GM21367 (cell line): ENCODE data around the gene ADRB2.

Experiments
- ATAC-seq: cut with Tn5 transposase; IDR thresholded peaks from one replicate; pipeline ENCODE4 v1.9.1; 2021; ENCODE audit not compliant: unreplicated experiment

ADRB2 gene

DNA sequence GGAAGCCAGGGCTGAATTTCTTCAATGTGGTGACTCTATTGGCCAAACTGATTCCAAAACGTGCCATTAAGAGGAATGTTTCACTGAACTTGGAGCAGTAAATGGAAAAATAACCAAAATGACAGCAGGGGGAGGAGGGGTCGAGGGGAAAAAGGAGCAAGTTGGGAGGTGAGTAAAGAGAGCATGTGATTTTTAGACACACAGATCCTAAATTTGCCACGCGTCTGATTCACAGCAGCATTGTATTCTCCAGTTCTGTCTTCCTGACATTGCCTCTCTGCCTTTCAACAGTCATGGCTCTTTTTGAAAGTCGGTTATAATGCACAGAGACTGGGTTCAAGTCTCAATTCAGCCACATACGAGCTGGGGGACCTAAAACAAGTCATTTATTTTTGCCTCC, 22.0 kb upstream of the ADRB2 start:
- no peak for ATAC-seq

DNA sequence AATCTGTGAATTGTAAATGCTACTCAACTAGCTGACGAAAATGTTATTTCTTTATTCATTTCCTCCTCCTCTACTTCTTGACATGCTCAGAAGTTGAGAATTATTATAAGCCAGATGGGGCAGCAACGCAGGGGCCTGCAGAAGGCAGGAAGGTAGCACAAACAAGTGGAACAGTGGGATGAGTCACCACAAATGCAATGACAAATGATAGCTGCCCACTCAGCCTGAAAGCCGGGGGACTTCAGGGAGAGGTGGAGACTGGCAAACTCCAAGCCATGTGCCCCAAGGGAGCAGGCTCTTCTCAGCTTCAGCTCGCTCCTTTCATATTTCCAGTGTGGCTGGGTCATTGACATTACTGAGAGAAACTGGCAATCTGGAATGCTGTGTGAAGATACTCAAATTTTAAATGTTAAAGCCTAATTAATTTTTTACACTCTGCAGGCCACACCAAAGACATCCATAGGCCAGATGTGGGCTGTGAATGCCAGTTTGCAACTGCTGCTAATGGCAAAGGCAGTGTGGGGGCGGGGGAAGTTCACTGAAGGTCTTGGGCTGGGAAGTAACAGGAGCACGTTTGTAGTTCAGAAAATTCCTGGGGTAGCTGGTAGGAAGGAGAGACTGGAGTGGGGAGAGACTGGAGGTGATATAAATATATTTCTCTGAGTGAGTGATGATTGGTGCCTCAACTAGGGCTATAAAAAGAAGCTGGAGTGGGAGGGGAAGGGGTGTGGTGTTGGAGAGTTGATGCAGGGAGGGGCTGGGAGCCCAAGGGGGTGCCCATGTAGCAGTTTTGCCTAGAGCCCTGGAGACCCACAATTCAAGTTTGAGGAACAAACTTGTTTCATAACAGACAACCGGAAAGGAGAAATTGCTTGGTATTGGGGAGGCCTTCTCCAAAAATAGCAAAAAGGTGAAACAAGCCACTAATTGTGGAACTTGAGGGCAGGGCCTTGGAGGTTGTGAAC, 20.8 kb upstream of the ADRB2 start:
- ATAC-seq = peak; percentile 44

DNA sequence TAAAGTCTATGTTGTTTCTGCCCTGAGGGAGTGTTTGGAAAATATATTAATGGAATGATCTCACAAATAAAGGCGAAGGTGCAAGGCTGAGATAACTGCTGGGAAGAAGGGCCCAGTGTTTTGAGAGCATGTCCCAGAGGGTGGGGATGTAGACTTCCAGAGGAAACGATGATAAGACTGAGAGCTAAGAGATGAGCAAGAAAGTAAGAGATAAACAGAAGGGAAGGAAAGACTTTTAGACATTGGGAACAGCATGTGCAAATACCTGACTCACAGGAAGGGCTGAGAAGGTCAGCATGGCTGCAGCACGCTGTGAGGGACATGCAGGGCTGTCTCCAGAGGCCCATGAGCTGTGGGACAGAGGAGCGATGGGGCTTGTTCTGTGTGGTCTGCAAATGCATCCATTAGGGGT, 19.9 kb upstream of the ADRB2 start:
- no peak for ATAC-seq

DNA sequence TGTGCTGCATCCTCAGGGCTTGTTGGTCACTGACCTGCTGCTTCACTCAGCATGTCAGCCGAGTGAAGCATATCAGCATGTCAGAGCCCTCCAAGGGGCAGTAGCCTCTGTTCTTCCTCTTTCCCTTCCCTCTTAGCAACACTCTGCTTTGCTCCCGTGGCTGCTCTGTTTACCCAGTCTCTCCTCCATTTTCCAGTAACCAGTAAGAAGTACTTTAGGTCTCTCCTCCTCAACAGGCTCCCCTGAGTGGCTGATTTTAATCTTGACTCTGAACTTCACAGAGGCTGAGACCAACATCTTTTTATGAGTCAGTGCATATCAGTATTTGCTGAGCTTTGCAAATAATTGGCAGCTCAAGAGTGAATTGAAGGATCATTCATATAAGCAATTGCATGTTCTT, 18.6 kb upstream of the ADRB2 start:
- ATAC-seq = no peak

DNA sequence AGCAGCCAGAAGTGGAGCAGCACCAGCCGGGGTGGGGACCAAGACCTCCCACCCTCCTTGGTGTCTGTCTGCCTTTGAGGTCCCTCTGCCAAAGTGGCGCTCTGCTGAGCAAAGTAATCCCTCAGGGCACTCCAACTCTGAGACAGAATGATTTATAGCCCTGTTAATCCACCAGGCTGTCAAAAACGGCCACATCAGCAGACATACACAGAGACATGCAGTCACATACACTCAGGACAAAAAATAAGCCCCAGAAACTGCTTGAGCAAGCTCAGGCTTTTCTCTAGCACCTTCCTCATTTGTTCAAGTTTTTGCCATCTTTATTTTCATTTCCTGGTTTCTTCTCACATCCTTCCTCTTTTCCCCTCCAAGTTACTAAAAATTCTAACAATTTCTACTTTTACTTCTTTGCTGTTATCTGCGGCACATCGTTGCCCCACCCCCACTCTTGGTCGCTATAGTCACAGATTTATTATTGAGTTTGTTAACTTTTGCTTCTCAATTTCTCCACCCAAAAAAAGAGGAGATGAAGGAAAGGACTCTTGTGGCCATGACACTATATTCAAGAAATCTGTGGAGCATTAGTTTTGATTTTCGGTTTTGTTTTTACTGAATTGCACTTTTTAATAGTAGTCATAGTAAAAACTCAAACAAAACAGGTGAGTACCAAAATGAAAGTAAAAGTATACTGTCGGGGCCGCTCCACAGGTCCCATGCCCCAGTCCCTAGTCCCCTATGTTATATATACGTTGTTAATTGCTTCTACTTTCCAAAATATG, 17.4 kb upstream of the ADRB2 start:
- peak; percentile 48 for ATAC-seq

DNA sequence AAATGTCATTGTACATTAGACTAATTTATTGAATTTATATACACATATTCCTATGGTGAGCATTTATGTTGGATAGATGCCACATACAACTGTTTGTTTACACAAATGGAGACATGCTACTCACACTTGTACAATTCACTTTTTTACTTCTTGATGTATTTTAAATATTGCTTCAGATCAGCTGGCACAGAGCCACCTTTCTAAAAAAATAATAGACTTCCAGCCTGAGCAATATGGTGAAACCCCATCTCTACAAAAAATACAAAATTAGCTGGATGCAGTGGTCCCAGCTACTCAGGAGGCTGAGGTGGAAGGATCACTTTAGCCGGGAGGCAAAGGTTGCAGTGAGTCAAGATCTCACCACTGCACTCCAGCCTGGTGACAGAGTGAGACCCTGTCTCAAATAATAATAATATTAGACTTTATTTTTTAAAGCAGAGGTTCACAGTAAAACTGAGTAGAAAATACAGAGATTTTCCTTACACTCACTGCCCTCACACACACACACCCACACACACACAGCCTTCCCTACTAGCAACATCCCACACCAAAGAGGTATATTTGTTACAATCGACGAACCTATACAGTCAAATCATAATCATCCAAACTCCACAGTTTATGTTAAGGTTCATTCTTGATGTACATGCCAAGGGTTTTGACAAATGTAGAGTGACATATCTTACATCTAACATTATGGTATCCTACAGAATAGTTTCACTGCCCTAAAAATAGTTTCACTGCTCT, 16.5 kb upstream of the ADRB2 start:
- ATAC-seq = no peak

DNA sequence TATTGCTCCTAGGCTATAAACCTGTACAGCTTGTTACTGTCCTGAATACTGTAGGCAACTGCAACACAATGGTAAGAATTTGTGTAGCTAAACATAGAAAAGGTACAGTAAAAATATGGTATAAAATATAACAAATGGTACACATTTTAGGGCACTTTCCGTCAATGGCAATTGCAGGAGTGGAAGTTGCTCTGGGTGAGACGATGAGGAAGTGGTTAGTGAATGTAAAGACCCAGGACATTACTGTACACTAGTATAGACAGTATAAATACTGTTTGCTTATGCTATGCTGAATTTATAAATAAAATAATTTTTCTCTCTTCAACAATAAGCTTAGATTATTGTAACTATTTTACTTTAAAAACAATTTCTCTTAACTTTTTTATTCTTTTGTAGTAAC, 15.6 kb upstream of the ADRB2 start:
- no peak for ATAC-seq

DNA sequence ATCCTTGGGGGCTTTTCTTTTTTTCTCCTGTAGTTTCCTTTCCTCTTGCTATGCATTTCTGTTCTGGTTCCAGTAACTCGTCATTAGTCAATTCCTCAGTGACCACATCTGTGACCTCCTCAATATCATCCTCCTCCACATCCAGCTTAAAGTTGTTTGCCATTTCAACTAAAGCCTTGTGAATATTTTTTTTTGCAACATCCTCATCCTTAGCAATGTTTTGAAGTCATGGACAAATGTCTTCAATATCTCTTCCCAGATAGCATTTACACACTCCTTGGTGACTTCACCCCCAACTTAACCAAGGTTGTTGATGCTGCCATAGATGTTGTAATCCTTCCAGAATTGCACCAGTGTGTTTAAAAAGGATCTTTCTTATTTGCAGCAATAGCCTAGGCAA, 14.7 kb upstream of the ADRB2 start:
- ATAC-seq = no peak

DNA sequence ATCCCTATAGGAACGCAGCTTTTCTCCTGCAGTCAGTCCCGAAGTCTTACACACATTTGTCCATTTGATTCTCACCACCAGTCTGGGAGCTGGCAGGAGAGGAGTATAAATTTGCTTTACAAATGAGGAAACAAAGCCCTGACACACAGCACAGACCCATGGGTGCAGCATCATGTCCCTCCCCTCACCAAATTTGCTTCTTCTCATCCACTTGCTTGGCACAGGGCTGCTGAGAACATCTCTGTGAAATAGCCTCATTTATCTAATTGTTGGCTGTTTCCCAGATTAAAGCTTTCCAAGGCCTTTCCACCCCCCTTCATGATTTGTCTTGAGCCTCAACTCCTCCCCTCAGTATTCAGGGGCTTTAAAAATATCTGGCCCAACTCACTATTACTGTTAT, 11.3 kb upstream of the ADRB2 start:
- no peak for ATAC-seq

DNA sequence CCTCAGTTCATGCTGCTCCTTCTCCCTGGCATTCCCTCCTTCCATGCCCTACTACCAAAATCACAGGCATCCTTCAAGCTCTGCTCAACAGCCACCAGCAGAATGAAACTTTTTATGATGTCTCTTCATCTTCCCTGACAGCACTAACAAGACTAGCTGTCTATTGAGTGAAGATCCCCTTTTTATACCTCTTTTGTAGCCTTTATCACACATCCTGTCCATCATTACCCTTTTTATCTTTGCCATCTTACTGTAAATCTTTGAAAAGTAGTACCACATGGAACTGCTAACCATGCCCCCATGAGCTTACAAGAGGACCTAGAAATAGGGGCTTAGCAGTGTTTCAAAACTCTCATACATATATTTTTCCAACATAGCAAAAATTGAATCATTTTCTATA, 10.8 kb upstream of the ADRB2 start:
- no peak for ATAC-seq

DNA sequence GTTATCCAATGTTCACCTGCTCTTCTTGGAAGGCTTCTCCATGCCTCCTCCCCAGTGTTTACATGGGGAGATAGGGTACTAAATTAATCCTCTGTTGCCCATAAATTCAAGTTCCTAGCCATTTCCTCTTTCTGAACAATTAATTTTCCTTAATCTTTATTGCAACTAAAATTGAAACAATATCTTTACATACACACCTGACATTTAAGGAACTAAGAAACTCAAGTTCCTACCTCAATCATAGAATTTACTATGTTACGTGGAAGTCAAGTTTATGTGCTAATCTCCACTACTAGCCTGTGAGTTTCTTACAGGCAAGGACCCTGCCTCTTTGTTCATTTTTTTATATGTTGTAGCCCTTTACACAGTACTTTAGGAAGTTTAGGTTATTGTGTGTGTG, 10.1 kb upstream of the ADRB2 start:
- no peak for ATAC-seq

DNA sequence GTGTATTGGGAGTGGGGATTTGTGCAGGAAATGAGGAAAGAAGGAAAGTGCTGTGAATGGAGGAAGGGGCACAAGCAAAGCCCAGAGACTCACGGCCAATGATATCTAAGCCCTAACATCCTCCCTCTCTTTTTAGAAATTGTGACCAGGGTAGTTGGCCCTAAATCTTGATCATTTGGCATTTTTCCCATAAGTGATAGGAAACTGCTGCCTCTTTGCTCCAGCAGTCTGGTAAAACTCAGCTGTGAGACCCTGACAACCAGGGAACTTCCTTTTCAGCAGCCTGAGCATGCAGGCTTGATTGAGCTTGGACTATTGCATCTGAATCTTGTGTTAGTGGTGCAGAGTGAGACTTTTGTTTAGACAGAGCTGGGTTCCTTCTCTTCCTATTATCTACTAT, 9.6 kb upstream of the ADRB2 start:
- no peak for ATAC-seq

DNA sequence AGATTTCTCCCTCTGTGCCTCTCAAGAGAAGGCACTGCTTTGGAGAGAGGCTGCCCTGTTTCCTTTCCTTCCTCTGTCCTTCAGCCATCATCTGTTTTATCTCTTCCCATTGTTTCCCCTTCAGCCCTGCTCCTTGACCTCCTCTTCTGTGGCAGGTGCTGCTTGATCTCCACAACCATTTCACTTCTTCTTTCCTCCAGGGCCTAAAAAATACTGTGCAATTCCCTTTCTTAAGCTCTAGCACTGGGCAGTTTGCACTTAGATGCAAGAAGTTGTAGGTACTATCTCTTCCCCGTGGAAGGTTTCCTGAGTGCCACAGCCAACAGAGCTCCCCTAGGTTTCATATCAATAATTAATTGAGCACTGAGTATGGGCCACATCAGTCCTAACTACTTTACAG, 8.8 kb upstream of the ADRB2 start:
- no peak for ATAC-seq

DNA sequence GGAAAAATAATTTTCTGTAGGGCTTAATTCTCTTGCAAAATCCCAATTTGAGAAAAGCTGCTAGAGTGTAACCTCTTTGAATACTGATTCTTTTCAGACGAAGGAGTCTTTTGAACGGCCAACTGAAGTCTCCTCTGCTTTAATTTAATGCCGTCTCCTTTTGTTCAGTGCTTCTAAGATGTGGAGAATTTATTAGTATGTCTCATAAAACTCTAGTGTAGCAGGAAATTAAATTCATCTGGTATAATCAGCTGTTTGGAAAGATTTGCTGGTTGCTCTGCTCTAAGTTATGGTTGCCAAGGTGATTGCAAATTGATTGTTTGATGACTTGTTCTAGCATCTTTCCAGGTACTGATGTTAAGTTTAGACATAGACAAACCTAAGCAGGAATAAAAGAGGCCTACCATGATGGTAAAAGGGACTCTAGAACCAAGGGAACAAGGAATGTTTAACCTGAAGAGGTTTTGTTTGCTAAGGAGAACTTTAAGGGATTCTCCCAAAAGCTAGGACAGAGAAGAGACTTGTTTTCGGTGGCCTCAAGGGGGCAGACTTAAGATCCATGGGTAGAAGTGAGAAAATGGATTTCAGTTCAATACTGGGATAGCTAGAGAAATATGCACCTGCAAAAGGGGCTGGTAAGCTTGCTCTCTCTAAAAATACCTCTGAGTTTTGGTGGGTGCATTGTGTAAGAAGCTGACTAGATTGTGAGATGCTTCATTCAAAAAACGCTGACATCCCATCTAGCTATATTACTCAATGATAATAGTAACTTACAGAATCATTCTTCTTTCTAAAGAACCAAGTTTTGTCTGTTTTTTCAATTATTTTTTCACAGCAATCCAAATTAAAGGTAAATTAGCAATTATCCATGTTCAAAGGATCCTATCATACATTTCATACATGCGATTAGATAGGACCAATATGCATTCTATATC, 5.7 kb upstream of the ADRB2 start:
- ATAC-seq = no peak

DNA sequence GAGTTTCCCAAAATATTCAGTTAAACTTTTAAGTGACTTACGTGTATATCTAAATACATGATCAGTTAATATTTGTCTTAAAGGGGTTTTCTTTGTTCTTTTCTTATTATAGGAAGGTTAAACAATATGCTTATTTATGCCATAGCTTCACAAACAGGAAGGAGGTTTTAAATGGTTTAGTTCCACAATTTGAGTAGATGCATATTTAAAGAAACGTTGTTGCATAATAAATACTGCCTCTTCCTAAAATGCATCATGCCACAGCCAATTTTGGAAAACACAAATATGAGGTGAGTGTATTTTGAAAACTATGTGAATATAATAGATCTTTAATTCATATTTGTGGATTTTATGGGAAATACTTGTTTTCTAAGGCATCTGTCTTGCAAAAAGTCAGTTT, 2.5 kb upstream of the ADRB2 start:
- no peak for ATAC-seq

DNA sequence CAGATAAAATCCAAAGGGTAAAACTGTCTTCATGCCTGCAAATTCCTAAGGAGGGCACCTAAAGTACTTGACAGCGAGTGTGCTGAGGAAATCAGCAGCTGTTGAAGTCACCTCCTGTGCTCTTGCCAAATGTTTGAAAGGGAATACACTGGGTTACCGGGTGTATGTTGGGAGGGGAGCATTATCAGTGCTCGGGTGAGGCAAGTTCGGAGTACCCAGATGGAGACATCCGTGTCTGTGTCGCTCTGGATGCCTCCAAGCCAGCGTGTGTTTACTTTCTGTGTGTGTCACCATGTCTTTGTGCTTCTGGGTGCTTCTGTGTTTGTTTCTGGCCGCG, 727 bp upstream of the ADRB2 start:
- peak; percentile 1 for ATAC-seq

DNA sequence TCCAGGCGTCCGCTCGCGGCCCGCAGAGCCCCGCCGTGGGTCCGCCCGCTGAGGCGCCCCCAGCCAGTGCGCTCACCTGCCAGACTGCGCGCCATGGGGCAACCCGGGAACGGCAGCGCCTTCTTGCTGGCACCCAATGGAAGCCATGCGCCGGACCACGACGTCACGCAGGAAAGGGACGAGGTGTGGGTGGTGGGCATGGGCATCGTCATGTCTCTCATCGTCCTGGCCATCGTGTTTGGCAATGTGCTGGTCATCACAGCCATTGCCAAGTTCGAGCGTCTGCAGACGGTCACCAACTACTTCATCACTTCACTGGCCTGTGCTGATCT, 294 bp downstream of the ADRB2 start:
- no peak for ATAC-seq

DNA sequence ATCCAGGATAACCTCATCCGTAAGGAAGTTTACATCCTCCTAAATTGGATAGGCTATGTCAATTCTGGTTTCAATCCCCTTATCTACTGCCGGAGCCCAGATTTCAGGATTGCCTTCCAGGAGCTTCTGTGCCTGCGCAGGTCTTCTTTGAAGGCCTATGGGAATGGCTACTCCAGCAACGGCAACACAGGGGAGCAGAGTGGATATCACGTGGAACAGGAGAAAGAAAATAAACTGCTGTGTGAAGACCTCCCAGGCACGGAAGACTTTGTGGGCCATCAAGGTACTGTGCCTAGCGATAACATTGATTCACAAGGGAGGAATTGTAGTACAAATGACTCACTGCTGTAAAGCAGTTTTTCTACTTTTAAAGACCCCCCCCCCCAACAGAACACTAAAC, 1.3 kb downstream of the ADRB2 start:
- ATAC-seq = no peak

DNA sequence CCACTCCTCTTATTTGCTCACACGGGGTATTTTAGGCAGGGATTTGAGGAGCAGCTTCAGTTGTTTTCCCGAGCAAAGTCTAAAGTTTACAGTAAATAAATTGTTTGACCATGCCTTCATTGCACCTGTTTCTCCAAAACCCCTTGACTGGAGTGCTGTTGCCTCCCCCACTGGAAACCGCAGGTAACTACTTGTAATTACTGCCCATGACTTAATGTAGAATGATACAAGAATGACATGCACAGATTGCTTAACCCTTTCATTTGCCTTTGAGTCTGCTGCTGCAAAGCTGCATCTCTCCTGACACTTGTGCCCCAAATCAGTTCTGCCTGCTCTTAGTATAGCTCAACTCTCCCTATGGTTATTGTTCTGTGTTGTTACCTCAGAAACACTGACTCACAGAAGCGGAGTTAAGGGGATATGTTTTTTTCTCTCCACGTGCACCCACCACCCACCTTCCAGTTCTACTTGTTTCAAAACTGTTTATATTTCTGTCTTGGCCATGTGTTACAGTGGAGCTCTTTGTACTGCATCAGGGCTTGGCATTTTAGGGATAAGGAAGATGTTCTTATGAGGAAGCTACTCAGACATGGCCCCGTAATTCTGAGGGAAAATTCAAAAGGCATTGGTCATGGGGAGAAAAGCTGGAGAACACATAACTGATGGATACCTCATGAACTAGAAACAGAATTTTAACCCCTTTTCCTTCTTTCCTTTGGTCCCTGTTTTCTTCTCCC, 2.3 kb downstream of the ADRB2 start:
- ATAC-seq = no peak

DNA sequence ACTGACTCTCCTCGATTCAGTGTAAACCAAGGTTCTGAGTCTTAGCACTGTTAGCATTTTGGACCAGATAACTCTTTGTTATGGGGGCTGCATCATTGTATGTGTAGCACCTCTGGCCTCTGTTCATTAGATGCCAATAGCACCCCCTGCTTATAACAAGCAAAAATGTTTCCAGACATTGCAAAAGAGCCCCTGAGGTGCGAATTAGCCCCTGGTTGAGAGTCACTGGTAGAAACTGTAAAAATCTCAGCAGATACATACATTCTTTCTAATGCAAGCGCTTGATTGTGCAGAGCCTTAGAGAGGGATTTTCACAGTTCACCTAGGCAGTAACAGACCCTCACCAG, 2.8 kb downstream of the ADRB2 start:
- ATAC-seq = no peak
